SK-N-SH treated with all-trans-retinoic acid at 6 μM for 48 hours (cell line): ENCODE data around the gene OR10X1.

Experiments
- ATAC-seq: fragments of 200-7000 bp; cut with Tn5 transposase; 3 replicates; pipeline ENCODE4 v1.9.1; 2020; ENCODE audit warnings: mild to moderate bottlenecking, moderate library complexity
- ARNTL ChIP-seq: fragments of 450-650 bp; formaldehyde crosslinking; IDR thresholded peaks from 2 replicates; pipeline ENCODE4 v1.5.0; 2020; ENCODE audit warnings: low read depth, mild to moderate bottlenecking, moderate library complexity, borderline replicate concordance
- CREB5 ChIP-seq: fragments of 250-450 bp; sonication (Bioruptor Pico); IDR thresholded peaks from 2 replicates; pipeline ENCODE4 v1.5.1; 2020; ENCODE audit warnings: low read depth, mild to moderate bottlenecking, moderate library complexity
- ESRRG ChIP-seq: fragments of 250-450 bp; sonication (Bioruptor Pico); IDR thresholded peaks from 2 replicates; pipeline ENCODE4 v1.6.1; 2021; ENCODE audit warnings: mild to moderate bottlenecking
- ISL1 ChIP-seq: fragments of 250-450 bp; sonication (Bioruptor Pico); IDR thresholded peaks from 2 replicates; pipeline ENCODE4 v2.1.2; 2022; ENCODE audit warnings: mild to moderate bottlenecking, moderate library complexity
- OSR1 ChIP-seq: fragments of 250-450 bp; sonication (Bioruptor Pico); IDR thresholded peaks from 2 replicates; pipeline ENCODE4 v1.8.0; 2022; ENCODE audit warnings: moderate library complexity, mild to moderate bottlenecking, inconsistent platforms
- POU6F1 ChIP-seq: fragments of 250-450 bp; sonication (Bioruptor Pico); IDR thresholded peaks from 2 replicates; pipeline ENCODE4 v1.8.0; 2021; ENCODE audit warnings: low read depth, mild to moderate bottlenecking, moderate library complexity, borderline replicate concordance
- PPARA ChIP-seq: fragments of 250-450 bp; sonication (Bioruptor Pico); IDR thresholded peaks from 2 replicates; pipeline ENCODE4 v1.5.0; 2020; ENCODE audit warnings: mild to moderate bottlenecking, borderline replicate concordance
- RARB ChIP-seq: fragments of 250-450 bp; sonication (Bioruptor Pico); IDR thresholded peaks from 2 replicates; pipeline ENCODE4 v1.8.0; 2021; ENCODE audit warnings: mild to moderate bottlenecking, moderate library complexity
- SNAI2 ChIP-seq: fragments of 250-450 bp; sonication (Bioruptor Pico); IDR thresholded peaks from 2 replicates; pipeline ENCODE4 v1.5.0; 2020; ENCODE audit warnings: mild to moderate bottlenecking, moderate library complexity
- TCF4 ChIP-seq: fragments of 250-450 bp; sonication (Bioruptor Pico); IDR thresholded peaks from 2 replicates; pipeline ENCODE4 v1.8.0; 2021; ENCODE audit warnings: mild to moderate bottlenecking, moderate library complexity, borderline replicate concordance
- TOX ChIP-seq: fragments of 250-450 bp; sonication (Bioruptor Pico); IDR thresholded peaks from 2 replicates; pipeline ENCODE4 v1.8.0; 2021; ENCODE audit warnings: mild to moderate bottlenecking, moderate library complexity, borderline replicate concordance
- TSHZ2 ChIP-seq: fragments of 250-450 bp; sonication (Bioruptor Pico); IDR thresholded peaks from 2 replicates; pipeline ENCODE4 v1.5.0; 2020; ENCODE audit warnings: mild to moderate bottlenecking, moderate library complexity
- ZC3H10 ChIP-seq: fragments of 250-450 bp; sonication (Bioruptor Pico); IDR thresholded peaks from 2 replicates; pipeline ENCODE4 v1.5.1; 2021; ENCODE audit warnings: mild to moderate bottlenecking, moderate library complexity
- ZFP3 ChIP-seq: fragments of 250-450 bp; sonication (Bioruptor Pico); IDR thresholded peaks from 2 replicates; pipeline ENCODE4 v1.5.0; 2020; ENCODE audit warnings: mild to moderate bottlenecking, moderate library complexity
- ZNF565 ChIP-seq: fragments of 450-650 bp; formaldehyde crosslinking; conservative IDR thresholded peaks from 2 replicates; pipeline ENCODE4 v1.5.0; 2020; ENCODE audit warnings: low read depth, mild to moderate bottlenecking, moderate library complexity
- ZNF70 ChIP-seq: fragments of 450-650 bp; formaldehyde crosslinking; IDR thresholded peaks from 2 replicates; pipeline ENCODE4 v1.5.0; 2020; ENCODE audit warnings: mild to moderate bottlenecking, moderate library complexity
- TF ChIP-seq, protein P1 (sequence below): fragments of 250-450 bp; sonication (Bioruptor Pico); IDR thresholded peaks from 2 replicates; pipeline ENCODE4 v1.5.1; 2021; ENCODE audit warnings: mild to moderate bottlenecking, moderate library complexity
- TF ChIP-seq, protein P2 (sequence below): fragments of 250-450 bp; sonication (Bioruptor Pico); IDR thresholded peaks from 2 replicates; pipeline ENCODE4 v1.8.0; 2020; ENCODE audit warnings: mild to moderate bottlenecking, moderate library complexity, borderline replicate concordance

OR10X1 gene

DNA sequence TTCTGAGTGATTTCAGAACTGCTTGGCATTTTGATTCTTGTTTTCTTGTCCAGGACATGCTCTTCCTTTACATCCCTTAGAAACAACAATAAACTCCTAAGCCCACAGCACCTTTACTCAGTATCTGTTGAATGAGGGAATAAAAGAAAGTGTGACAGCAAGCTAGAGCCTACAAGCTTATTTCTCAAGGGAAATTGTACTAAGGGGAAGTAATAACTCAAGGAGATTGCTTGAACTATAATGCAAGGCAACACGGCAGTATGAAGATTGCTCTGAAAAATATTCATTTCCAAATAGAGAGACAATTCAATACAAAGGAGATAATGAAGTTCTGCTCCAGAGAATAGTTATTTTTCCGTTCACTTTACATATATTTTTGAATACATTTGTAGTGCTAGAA is 15.8 kb downstream of the OR10X1 start:
- TF ChIP-seq ESRRG (CRISPR knock-in tag) = no peak
- TF ChIP-seq TSHZ2 = no peak
- no peak for TF ChIP-seq RARB (CRISPR knock-in tag)
- TF ChIP-seq ARNTL (CRISPR knock-in tag) = no peak
- no peak for TF ChIP-seq OSR1 (CRISPR knock-in tag)
- TF ChIP-seq, protein P1, sequence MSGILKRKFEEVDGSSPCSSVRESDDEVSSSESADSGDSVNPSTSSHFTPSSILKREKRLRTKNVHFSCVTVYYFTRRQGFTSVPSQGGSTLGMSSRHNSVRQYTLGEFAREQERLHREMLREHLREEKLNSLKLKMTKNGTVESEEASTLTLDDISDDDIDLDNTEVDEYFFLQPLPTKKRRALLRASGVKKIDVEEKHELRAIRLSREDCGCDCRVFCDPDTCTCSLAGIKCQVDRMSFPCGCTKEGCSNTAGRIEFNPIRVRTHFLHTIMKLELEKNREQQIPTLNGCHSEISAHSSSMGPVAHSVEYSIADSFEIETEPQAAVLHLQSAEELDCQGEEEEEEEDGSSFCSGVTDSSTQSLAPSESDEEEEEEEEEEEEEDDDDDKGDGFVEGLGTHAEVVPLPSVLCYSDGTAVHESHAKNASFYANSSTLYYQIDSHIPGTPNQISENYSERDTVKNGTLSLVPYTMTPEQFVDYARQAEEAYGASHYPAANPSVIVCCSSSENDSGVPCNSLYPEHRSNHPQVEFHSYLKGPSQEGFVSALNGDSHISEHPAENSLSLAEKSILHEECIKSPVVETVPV (CRISPR knock-in tag) = no peak
- TF ChIP-seq PPARA = no peak
- TF ChIP-seq CREB5 (CRISPR knock-in tag) = no peak
- TF ChIP-seq TOX (CRISPR knock-in tag) = no peak
- TF ChIP-seq ZFP3 = no peak
- no peak for ATAC-seq

GRCh38 chr1:158559696-158560095 is 20.0 kb downstream of the OR10X1 start:
- no peak for ATAC-seq
- no peak for TF ChIP-seq ZC3H10
- TF ChIP-seq ZFP3 = no peak
- TF ChIP-seq OSR1 (CRISPR knock-in tag) = no peak
- TF ChIP-seq ZNF70 (CRISPR knock-in tag) = no peak
- TF ChIP-seq POU6F1 (CRISPR knock-in tag) = no peak
- no peak for TF ChIP-seq ZNF565 (CRISPR knock-in tag)
- no peak for TF ChIP-seq ISL1 (CRISPR knock-in tag)
- no peak for TF ChIP-seq TCF4 (CRISPR knock-in tag)
- TF ChIP-seq ARNTL (CRISPR knock-in tag) = no peak
- TF ChIP-seq, protein P2, sequence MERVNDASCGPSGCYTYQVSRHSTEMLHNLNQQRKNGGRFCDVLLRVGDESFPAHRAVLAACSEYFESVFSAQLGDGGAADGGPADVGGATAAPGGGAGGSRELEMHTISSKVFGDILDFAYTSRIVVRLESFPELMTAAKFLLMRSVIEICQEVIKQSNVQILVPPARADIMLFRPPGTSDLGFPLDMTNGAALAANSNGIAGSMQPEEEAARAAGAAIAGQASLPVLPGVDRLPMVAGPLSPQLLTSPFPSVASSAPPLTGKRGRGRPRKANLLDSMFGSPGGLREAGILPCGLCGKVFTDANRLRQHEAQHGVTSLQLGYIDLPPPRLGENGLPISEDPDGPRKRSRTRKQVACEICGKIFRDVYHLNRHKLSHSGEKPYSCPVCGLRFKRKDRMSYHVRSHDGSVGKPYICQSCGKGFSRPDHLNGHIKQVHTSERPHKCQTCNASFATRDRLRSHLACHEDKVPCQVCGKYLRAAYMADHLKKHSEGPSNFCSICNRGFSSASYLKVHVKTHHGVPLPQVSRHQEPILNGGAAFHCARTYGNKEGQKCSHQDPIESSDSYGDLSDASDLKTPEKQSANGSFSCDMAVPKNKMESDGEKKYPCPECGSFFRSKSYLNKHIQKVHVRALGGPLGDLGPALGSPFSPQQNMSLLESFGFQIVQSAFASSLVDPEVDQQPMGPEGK (CRISPR knock-in tag) = no peak
- no peak for TF ChIP-seq TSHZ2
- TF ChIP-seq PPARA = no peak
- TF ChIP-seq SNAI2 (CRISPR knock-in tag) = no peak
- TF ChIP-seq, protein P1 (CRISPR knock-in tag) = no peak
